ENCODE data around the gene CMIP.

- TF ChIP-seq POLR2A (IDR thresholded peaks at IDR 0.05) (no peak), POLR2AphosphoS5 (IDR thresholded peaks at IDR 0.05) (no peak), EP300 (IDR thresholded peaks at IDR 0.05) (no peak)
Observed at GRCh38 chr16:81624403-81624759, 179.8 kb downstream of the CMIP start.
